Measurements from ENCODE around the gene ARSG.

DNA sequence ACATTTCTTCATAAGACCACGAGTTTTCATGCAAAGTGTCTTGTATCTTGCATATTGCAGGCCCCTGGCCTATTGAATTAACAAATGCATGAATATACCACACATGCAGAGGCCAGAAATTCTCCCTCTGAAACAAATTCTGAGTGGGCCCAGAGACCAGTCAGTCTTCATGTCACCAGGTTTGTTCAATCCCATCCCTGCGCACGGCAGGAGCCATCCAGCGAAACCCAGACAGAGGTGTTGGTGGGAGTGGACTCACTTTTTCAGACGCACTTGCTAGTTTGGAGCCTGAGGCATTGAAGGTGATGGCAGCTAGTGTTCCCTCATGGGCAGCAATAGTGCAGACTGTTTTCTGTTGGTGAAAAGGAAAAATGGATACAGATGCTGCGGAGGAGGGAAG, 144.1 kb downstream of the ARSG start:
- TF ChIP-seq POLR2A (IDR thresholded peaks at IDR 0.05) = no peak
- no peak for TF ChIP-seq CTCF (IDR thresholded peaks at IDR 0.05)
